Suprapubic skin (tissue), 3 donors: ENCODE results near the gene TRIM46.

ENCODE experiments used
- CTCF ChIP-seq, 2 donors: fragments of 200-600 bp in 1 of 2; fragments of 450-650 bp in 1 of 2; sonication (generic) in 1 of 2; IDR thresholded peaks; one replicate each; pipeline ENCODE4 v1.5.1; 2016 to 2019; ENCODE audit warnings: antibody characterized with exemption in 2 of 2, mild to moderate bottlenecking in 1 of 2, moderate library complexity in 1 of 2
- EP300 ChIP-seq: sonication (generic); formaldehyde crosslinking; IDR thresholded peaks from one replicate; pipeline ENCODE4 v1.6.1; 2017; ENCODE audit warnings: antibody characterized with exemption
- POLR2A ChIP-seq, 2 donors: fragments of 450-650 bp; IDR thresholded peaks; one replicate each; pipeline ENCODE4 v1.6.1; 2017; ENCODE audit warnings: antibody characterized with exemption in 2 of 2, mild to moderate bottlenecking in 2 of 2, moderate library complexity in 2 of 2

GRCh38 chr1:155140630-155140953 is 33.1 kb upstream of the TRIM46 start:
- TF ChIP-seq POLR2A (IDR thresholded peaks at IDR 0.05) (no peak), CTCF (IDR thresholded peaks at IDR 0.05) (no peak), EP300 (no peak)
